ENCODE measurements around the gene NAV3. TPM values are rescaled to one million over a fixed set of nuclear protein-coding genes. Genes with fewer than 3 reads are reported as not detected.

NAV3 gene
- total RNA-seq, 1 donor from 2014 or later = 313 TPM

DNA sequence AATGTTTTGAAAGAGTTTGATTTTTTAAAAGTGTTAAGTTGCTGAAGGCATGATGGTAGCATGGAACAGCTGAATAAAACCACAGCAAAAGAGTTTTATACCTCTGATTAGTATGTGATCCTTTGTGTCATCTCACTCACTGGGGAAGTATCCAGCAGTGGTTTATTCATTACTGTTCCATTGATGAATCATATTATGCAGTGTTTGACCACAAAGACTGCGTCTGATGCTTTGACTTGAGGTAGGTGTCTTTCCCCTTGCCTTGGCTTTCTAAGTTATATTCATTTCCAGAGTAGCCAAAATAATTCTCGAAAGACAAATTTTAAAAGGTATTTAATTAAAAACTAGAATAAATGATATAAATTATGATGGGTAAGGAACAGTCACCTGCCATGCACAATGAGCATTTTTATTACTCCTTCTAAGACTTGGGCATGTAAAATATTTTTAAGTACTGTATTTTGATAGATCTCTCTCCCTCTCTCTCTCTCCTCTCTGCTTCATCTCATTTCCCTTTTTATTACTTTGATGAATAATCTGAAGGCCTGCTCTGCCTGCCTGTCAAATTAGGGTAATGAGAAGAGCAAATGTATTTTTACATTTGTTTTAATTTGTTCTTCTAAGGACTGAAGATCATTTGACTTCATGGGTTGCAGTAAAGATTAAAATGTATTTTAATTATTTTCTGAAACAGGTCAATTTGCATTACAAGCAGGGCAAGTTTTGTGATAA, 164.9 kb downstream of the NAV3 start:
- DNase-seq = no peak

DNA sequence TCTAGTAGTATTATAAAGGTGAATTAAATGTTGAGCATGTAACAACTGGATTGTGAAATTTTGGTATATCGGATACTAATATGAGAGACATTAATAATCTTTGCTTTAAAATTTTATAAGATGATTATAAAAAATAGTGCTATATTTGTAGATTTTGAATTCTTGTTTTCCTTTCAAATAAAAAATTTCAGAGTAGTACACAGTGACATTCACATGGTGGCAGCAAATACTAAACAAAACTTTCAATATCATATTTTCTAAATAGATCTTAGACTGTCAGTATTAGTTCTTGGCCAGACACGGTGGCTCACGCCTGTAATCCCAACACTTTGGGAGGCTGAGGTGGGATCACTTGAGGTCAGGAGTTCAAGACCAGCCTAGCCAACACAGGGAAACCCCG, 166.0 kb downstream of the NAV3 start:
- DNase-seq = no peak

DNA sequence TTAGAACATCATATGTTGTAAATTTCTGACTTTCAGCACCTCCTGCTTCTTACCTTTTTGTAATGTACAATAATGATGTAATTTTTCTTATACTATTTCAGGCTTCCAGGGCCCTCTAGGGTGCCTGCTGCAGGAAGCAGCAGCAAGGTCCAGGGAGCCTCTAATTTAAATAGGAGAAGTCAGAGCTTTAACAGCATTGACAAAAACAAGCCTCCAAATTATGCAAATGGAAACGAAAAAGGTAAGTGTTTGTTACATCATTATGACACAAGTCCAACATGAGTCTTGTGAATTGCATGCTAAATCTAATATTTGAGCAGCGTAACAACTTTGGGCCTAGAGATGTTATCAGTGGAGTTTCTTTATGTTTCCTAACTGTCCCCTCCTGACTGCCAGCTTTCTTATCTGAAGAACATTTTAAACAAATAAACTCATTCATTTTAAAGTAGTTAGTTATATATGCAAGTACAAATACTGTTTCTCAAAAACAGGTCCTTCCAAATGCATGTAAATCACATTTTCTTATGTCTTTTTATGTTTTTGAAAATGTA, 167.6 kb downstream of the NAV3 start:
- DNase-seq = no peak

DNA sequence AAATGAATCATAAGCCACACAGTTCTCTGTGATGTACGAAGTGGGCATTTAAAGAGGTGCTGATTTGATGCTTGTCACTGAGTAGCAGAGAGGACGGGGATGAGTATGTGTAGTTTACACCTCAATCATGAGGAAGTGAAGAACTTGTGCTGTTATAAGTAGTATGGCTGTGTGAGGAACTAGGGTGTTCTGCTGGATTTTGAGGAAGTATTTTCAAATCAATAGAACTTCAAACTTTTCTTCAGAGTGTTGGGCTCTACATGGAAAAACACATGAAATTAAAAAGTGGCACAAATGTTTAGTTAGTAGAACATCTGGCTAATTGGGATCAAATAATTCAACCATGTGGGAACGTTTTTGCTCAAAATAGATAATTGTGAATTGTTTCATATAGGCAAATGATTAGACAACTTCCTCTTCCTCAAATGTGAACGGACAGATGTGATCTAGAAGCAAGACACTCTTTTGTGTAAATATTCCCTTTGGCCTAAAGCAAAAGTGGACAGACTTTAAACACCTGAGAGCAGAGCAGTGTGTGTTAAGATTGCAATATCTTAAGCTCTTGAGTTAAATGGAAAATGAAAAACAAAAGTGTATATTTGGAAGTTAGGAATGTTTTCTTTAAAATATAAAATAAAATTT, 168.5 kb downstream of the NAV3 start:
- no peak for DNase-seq

DNA sequence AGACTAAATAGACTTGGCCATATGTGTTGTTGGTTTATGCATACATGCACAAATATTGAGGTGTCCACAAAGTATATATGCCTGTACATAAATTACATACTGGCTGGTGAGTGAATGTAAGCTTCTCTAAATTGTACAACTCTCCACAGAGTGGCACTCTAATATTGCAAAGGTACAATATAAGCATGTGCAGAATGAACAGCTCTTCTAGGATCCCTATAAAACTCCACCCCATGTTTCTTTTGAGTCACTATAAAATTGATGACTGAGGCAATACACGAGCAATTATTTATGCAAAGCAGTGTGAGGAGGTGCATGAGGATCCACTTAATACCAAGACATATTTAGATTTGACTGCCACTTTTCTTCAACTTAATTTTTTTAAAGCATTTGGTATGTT, 172.2 kb downstream of the NAV3 start:
- no peak for DNase-seq

DNA sequence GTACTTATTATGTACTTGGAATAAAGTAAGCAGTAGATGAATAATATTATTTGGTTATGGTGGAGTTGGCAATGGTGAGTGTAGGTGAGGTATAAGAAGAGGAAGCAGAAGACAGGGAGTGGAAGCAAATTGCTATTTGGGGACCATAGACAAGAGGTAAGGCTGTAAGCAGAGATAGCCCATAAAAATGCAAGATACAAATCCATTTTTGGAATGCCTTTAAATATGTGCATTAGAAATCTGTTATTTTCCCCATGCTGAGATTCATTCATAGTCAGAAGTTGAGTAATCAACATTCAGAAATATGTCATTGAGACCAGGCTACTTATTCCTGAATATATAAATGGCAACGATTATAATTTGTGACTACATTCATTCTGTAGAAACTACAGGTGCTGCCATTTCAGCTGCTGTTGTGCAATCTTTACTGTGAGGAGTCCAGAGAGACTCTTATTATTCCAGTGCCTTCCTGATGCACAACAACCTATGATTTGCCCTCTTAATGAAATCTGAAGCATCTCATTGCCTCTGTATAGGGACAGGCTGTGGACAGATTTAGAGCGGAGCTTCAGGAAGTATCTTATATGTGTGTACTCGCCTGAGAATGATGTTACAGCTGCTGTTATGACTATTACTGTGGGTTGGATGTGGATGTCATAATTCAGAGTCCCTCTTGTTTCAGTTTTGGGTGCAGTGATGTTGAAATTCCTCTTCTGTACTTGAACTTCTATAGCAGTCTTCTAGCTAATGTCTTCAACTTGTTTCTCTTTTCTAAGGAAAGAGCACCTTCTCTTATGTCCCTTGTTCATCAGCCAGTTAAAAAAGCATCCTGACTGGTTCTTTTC, 173.8 kb downstream of the NAV3 start:
- no peak for DNase-seq

DNA sequence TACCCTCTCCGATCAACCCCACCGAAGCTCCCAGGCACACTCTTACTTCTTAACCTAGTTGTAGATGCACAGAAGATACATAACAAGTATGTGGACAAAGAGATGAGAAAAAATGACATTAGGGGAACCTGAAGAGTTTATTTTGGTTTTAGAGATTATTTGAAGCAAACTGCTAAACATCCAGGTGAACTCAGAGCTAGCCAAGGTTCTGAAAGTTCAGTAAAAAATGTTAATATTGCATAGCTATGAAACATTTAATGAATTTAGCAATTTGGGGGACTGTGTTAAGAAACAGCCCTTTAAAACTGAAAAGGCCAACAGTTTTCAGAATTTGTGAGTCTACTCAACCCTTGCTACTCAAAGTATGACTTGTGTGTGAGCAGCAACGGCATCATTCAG, 174.4 kb downstream of the NAV3 start:
- no peak for DNase-seq

DNA sequence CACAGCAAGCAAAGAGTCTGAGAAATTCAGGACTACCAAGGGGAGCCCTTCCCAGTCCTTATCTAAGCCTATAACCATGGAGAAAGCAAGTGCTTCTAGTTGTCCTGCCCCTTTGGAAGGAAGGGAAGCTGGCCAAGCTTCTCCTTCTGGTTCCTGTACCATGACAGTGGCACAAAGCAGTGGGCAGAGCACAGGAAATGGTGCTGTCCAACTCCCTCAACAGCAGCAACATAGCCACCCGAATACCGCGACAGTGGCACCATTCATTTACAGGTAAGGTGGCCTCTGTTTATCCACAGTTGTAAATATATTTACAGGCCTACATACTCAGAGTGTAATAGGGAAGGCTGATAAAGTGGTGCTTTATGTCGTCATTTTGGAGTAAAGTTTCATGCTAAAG, 176.5 kb downstream of the NAV3 start:
- DNase-seq = no peak

DNA sequence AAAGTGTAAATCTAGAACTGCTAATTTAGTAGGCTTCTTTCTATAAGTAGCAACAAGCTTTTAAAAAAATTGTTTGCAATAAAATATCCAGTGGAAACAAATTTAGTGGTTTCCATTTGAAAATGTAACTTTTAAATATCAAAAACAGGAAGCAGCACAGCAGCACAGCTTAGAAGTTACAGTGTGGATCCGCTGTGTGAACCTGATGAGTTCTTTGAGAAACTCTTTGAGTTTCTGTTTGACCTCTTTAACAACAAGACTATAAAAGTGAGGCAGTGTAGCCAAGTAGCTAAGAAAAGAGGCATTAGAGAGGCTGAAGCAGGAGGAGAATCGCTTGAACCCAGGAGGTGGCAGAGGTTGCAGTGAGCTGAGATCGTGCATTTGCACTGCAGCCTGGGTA, 178.3 kb downstream of the NAV3 start:
- no peak for DNase-seq

DNA sequence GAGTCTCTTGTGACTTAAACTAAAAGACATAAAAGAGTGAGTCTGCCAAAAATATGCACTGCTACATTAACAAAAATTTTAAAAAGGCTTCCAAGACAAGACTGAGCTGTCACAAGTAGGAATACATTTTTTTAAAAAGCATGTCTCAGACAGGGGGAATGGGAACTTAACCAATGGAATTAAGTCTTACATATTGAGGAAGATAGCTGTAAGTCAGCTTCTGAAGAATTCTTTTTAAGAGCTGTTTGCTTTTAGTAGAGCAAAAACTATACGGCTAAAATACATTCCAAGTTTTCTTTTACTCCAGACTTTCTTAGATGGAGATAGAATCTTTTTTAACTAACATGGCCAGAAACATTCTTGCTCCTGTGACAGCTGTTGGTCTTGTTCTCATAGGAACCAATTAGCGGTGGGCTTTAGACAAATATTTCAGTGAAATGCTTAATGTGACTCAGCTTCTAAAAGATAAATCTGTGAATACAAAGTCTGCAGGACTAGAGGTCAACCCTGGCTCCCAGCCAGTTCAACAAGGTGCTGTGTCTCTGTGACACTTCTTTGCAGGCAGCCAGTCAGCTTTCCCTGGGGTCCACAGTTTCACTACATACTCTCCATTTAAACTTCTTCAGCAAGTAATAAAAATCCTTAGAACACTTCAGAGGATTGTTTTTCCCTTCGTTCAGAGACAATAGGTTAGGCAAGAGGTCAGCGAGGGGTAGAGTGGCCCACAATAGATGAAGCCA, 187.6 kb downstream of the NAV3 start:
- no peak for DNase-seq

DNA sequence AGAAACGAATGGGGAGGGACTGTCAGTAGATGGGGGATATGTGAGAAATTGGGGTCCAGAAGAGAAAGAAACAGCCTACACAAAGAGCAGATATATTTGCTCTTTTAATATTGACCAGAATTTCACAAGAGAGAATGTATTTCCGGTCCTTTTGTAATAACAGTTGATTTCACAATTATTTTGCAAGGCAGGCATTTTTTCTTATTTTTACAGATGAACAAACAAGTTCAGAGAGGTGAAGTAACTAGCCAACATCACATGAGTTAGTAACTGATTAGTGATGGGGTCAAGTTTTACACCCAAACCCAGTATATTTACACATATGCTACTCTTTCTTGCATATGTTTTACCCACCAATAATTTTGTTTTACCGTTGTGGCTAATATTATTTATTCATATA, 188.2 kb downstream of the NAV3 start:
- no peak for DNase-seq

DNA sequence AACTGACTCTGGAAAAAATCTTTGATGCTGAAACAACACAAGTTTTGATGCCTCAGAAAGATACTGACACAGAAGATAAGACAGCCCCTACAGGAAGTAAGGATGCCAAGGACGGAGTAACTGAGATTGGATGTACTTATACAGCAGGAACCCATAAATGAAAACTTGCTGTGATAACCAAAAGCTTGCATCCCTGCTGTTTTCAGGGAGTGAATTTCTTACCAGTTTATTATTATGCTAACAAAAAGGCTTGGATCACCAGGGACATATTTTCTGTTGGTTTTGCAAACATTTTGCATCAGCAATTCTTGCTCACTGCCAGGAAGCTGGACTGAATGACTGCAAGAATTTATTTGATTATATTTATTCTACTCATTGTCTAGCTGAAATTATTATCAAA, 197.7 kb downstream of the NAV3 start:
- DNase-seq = no peak

DNA sequence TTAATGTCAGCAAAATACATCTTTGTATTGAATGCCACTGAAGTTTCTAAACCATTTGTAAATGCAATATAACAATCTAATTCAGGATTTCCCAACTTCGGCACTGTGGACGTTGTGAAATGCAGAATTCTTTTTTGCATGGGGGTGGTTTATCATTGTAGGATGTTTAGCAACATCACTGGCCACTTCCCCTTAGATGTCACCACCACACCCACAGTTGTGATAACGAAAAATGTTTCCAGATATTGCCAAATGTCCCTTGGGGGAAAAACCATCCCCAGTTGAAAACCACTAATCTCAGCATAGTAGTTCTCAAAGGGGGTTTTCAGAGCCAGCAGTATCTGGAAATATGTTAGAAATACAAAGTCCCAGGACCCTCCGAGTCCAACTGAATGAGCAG, 203.3 kb downstream of the NAV3 start:
- no peak for DNase-seq

DNA sequence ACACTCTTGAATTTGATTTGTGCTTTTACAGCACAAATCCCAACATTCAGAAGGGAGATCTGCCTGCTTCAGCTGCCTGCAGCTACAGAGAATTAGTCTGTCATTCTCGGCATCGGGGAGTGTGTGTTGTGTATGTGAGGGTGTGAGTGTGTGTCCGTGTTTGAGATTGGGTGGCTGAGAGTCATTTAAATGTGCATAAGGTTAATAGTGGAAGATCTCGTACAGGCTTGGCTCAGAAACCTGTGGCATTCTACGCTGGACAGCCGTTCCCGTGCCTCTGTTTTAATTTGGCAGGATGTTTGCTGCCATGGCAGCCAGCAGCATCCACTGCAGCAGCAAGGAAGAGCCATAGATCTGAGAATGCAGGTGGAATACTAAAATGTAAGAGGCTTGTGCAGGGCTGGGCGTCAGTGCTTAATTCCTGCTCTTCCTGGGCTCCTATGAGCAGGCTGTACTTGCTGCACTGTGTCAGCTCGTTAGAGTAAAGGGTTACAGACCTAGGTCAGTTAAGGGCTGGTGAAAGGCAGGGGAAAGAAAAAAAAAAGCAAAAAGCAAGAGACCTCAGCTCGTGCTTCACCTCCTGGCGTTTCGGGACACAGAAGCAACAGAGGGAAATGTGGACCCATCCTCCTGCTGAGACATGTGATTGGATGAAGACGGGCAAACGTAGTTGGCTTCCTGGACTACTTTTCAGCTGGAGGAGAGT, 205.4 kb downstream of the NAV3 start:
- DNase-seq = peak; percentile 37

DNA sequence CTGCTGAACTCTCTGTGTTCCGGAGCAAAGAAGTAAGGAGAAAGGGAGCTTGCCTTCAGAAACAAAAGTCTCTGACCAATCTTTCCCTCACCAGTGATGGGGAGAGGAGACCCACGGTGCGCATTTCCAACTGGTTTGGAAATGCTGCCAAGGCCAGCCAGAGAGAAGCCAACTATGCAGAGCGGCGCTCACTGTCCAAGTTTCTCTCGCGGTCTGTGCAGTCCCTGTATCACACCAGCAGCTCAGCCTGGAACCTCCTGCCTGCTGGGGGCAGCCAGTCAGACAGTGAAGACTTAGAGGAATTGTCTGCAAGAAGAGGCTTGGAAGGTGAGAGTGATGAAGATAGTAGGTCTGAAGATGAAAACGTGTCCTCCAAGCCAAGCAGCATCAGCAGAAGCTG, 206.2 kb downstream of the NAV3 start:
- DNase-seq = peak; percentile 2

DNA sequence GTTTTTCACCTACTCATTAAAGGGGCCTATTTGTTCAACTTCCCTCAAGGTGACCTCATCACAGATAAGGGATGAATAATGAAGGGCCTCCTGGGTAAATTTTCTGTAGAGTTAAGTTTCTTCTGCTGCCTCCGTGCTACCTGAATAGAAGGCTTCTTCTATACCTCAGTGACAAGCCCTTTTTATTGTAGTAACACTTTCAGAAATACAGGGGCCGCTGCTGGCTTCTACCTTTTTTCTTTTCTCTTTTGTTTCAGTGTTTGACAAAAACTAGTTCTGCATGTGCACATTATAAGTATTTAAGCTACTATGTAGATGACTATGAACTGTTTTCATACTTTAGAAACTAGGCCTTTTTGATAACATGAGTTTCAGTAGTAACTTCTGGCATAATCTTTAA, 207.0 kb downstream of the NAV3 start:
- DNase-seq = no peak

DNA sequence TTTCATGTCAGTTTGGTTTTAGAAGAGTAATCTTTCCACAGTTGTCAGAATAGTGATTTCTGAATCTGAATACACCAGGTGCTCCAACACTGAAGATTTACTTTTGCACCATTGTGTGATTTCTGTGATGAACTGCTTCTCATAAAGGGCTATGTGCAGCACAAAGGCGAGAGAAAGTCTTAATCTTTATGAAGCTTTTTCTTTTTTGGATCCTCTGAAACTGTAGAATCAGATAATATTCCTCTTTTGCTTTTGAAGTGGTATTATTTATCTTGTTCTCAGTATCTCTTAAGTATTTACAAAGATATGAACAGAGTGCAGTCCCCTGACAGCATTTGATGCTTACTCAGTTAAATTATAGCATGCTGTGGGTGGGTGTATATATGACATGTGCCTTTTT, 207.8 kb downstream of the NAV3 start:
- DNase-seq = no peak

DNA sequence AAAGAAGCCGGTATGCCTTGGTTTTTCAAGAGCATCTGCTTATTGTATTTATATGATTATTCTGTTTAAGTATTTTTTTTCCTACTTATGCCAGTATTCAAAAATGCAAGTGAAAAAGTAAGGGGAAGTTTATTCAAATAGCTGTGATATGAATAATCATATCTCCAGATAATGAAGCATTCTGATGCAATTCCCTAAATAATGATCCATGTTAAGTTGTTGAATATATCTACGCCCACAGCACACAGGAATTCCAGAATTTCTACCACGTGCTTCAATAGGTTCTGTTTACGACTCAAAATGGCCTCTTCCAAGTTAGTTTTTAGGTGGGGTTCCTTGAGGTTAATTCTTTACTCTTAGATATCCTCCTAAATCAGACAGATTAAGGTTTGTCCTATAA, 208.3 kb downstream of the NAV3 start:
- no peak for DNase-seq

DNA sequence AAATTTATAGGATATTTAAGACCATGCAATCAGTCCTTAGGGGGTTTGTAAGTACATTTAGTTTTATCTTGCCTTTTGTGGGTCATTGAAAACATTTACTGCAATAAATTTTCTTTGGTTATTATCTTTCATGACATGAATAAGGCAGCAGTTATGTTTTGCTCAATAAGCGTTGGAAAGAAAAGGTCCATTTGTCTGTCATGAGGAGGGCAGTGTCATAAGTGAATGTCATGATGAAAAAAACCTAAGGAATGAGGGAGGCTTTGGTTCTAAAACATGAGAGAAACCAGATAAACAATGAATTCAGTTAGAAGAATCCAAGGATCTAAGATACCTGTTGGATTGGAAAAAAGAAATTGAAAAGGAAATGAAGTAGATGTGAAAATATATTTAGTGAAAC, 209.4 kb downstream of the NAV3 start:
- DNase-seq = no peak

DNA sequence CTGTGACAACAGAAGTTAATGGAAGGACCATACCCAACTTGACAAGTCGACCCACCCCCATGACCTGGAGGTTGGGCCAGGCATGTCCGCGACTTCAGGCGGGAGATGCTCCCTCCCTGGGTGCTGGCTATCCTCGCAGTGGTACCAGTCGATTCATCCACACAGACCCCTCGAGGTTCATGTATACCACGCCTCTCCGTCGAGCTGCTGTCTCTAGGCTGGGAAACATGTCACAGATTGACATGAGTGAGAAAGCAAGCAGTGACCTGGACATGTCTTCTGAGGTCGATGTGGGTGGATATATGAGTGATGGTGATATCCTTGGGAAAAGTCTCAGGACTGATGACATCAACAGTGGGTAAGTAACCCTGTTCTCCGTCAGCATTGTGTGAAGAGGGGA, 220.1 kb downstream of the NAV3 start:
- no peak for DNase-seq

DNA sequence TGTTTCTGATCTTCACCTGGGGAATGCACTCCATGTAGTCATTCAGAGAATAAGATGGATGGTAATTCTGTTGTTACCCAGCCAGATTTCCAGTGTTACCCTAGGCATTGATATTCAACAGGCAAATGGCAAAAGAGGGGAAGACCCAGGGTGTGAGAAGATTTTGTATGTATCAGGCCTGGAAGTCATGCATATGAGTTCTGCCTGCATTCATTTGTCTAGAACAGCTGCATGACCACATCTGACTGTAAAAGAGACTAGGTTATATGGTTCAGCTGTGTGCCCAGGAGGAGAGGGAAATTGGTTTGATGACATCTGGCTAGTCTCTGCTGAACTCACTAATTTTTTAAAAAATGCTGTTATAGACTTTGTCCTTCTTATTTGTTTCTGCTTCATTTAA, 224.9 kb downstream of the NAV3 start:
- no peak for DNase-seq

DNA sequence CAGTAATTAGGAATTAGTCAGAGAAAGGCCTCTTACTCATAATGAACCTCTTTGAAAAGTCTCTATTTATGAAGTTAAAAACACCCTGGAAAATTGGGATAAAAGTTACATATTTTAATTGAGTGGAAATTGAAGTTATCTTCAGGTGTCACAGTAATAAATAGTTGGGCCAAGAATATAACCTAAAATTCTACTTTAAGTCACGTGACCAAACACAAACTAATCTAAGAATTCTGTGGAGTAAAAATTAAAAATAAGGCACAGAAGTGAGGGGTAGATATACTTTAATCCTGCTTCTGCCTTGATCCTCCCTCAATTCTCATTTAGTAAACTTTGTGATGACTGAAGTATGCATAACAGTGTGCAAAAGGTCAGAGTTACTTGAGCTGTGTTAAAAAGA, 226.4 kb downstream of the NAV3 start:
- DNase-seq = no peak
